ENCODE data around the gene HOXA6.

Gene HOXA6

DNA sequence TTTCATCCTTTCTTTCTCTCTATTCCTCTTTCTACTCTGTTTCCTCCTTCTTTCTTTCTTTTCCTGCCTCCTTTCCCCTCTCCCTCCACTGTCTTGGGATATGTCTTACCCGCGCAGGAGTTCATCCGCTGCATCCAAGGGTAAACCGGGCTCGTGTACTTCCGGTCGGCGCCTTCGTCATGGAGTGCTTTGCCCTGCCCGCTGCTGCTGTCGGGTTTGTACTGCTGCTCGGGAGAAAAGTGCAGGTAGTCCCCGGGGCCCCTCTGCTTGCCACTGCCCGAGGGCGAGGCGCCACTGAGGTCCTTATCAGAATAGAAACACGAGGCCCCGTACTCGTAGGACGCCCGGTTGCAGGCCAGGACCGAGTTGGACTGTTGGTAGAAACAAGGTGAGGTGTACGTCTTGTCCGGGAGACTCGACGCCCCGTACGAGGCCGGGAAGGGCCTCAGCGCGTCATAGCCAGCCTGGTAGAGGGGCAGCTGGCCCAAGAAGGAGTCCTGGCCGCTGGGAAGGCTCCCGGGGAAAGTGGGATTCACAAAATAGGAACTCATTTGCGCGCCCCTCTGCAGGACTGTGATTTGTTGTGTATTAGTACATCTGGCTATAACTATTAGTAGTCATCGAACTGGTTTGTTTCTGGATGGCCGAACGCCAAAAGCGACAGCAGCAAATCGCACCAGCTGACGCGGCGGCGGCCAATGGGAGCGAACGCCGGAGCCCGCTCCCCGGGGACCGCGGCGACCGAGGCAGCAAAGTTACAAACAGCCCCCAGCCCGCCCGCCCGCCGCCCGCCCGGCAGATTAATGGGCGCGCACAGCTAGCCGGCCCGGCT, at the start of gene HOXA6:
Gene HOXA6 (minus strand): TSS at position 576 of the 832 bp plus-strand sequence. CDS start 25 bp downstream, at position 551.
- DNase-seq: no peak

DNA sequence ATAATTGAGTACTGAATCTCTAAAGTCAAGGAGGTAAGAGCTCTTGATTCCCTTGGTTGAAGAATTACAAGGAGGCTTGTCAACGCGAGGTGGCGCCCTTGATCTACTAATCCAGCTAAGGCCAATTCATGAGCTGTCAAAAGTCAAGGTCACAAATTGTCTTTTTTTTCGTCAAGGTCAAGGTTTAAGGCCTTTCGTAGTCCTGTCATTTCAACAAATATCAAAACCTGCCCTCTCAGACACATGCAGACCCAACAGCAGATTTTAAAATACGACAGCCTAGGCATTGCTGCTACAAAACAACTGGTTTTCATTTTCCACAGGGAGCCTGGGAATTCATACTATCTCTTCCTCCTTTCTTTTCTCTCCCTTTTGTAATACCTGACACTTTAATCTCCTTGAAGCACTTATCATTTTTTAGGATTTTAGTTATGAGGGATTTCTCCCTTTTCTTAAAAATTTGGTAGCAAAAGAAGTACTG, 48.8 kb upstream of the HOXA6 start:
- DNase-seq: peak; percentile 88 to 90

- DNase-seq: no peak
Measured at GRCh38 chr7:27194686-27195379, 47.3 kb upstream of the HOXA6 start.

DNA sequence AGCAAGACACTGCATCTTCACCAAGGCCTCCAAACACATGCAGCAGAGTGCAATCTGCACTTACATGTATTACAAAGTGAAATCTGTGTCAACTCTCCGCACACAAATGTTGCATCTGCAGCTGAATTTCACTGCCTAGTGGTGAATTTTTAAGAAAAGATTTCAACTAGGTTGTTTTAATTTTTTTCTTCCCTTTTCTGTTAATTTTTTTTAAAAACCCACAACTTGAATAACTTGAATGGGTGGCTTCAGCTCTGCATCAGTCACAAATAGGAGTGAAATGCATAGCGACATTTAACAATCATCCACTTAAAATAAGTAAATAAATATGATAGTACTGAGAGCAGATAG, 46.4 kb upstream of the HOXA6 start:
- DNase-seq: no peak

GRCh38 chr7:27193335-27194001, 45.9 kb upstream of the HOXA6 start:
- no peak for DNase-seq

DNA sequence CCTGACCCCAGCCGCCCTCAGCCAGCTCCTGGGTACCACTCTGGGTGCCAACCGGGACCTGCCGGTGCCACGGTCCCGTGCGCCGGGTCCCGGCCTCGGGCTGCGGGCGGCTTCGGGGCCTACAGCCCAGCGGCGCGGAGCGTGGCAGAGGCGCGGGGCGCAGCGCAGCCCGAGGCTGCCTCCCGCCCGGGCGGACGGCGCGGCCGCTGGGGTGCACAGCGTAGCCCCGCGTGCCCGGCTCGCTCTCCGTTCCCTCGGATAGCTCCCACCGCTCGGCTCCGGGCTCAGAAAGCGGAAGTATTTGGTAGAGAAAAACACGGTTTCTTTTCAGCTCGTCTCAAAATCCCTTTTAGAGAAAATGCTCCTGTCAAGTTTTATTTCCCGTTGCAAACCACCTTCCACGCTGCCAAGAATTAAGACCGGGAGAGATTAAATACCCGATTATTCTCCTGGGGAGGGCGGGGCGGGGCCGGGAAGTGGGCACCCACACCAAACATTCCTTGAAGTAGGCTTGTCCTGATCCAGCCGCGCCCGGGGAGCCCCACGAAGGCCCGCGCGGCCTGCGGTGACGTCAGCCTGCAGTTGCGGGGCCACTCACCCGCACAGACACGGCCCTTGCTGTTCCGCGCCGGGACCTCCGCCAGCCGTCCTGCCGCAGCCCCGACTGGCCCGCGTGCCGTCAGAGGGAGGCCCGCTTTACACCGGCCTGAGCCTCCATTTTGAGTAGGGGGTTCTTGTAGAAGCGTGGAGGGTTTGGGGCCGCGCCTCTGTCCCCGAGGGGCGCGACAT, 45.2 kb upstream of the HOXA6 start:
- DNase-seq: peak; percentile 65 to 86

DNA sequence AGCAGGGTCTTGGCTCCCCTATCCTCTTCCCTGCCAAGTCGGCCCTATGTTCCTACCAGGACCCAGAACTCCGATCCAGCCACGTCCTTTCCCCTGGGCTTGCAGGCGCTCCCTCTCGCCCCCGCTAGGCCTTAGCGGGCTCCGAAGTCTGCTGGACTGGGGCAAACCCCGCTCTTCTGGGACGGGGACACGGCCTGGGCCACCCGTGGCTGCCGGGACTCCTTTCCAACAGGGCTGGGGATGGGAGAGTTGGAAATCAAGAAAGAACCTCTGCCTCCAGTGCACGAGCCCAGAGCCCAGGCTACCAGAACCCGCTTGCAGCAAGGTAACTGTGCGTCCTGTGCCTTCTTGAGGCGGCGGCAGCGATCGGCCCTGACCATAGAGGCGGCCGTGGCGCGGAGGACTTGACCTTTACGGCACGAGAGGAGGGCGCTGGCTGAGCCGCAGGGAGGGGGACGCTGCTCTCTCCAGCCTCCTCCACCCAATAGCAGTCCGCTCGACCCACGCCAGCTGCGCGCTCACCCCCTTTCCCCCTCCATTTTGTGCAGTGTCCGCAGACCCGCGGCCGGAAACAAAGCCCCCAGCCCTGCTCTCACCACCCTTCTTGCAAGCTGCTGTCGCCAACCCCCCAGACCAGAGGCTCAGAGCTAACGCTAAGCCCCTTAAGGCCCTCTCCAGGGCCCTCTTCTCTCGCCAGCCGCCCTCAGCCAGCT, 44.4 kb upstream of the HOXA6 start:
- no peak for DNase-seq

DNA sequence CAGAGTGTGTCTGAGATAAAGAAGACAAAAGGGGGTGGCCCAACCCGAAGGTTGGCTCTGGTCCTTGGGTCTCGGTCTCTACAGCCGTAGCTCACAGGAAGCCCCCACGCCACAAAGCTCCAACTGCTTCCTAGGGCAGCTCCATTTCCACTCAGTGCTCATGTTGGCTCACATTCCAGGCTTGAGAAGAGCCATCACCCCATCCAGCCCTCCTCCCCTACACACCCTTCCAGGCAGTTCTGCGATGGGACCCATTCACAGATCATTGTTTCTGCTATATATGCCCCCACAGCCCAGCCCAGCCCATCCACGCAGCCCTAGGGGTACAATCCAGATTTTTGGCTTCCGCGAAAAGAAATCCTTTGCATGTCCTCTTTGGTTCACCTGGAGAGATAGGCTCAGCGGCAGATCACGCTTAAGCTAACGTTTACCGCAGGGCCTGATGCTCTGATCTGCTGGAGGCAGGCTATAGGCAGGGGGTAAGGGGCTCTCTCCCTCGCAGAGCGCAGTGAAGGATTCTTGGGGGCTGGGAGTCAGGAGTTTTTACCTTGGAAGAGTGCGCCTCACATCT, 43.7 kb upstream of the HOXA6 start:
- DNase-seq: no peak

- no peak for DNase-seq
Measured at GRCh38 chr7:27189997-27190748, 42.6 kb upstream of the HOXA6 start.

DNA sequence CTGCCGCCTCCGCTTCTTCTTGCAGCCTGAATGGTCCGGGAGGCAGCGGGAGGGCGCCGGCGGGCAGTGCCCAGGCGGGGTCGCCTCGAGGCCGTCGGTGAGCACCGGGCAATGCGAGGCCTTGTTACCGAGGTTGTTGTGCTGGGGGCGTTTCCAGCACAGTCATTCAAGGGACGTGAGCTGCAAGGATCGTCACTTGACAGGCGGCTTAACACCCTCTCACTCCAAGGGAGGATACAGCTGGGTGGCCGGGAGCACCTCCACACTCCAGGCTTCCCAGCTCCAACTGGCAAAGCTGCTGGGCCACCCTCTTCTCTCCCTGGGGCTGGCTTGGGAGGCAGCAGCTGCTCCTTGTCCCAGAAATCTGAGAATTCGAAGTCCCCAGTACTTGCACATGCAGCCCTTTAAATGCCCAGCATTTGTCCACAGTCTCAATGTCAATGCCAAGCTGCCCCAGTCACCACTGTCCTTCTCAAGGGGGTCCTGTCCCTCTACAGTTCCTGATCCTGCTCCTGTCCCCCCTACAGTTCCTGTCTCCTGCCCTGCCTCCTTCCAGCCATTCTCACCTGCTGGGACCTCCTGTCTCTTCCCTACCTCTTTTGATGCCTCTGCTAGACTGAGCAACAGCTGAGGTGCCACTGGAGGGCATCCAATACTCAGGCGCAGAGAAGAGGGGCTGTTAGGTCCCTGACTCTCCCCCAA, 41.9 kb upstream of the HOXA6 start:
- no peak for DNase-seq

DNA sequence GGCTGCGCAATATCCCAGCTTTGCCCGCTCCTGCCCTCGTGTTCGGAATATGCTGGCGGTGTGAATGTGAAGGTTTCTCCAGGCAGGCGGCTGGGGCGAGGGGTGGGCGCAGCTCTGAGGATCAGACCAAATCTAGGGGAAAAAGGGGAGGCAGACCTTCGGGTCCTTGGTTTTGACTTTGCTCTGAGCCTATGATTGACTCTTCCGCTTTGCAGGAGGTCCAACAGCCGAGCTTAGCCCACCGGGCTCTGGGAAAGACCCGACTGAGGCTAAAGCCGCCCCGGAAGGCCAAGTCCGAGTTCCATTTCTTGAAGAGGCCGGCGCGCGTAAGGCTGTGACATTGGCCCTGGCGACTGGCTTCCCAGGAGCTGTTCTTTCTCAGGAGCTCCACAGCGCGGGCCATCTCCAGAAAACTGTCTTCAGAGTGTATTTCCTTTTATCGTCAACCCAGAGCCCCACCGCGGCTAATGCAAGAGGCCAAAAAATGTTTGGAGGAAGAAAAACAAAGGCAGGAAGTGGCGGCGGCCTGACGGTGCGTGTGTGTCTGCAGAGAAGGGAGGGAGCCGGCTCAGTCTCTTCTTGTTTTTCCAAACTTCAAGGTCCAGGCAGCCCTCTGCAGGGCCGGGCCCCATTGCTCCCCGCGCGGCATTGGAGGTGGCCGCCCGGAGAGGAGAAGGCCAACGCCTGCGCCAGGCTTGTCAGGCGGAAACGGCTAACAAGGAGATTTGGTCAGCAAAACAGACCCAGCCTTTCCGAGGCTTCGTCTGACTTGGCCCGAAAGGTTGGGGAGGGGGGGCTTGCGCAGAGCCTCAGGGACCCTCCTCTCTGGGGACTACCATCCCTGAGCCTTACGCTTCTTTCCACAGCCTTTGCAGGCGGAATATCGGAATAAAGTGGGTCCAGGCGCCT, 41.1 kb upstream of the HOXA6 start:
- peak; percentile 72 to 79 for DNase-seq

DNA sequence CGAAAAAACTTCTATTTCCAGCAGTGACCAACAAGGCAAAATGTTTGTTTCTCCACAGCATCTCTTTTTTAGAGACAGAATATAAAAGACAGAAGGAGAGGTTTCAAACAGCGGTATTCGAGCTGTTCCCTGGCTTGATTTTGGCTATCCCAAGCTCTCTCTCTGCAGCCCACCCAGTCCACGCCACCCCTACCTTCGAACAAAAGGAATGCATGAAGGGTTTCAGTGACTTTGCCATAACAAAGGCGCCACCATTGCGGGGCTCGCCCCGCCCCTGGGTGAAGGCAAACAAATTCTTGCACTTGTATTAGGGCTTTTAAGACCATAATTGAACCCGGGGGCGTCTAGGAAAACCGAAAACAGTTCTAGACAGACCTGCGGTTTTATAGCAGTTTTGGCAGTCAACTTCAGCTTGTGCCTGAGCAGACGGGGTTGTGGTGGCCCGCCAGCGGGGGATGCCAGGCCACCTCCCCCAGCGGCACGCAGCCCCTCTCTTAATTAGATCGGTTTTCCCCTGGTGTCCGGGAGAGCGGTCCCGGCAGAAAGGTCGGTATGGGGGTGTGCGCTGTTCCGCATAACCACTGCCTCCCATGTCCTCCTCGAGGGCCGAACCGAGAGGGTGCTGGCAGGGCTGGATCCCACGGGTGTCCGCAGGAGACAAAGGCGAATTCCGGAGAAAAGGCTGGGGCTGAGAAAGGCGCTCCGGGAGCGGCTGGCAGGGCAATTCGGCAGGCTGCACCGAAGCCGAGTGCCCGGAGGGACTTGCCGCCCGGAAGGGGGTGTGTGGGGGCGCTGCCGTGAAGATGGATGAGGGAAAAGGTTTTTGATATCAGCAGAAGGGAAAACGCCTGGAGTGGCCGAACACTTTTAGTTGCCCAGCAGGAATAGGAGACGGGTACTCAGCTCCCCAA, 40.2 kb upstream of the HOXA6 start:
- DNase-seq: peak in 1 of 2 experiments; percentile 49

- no peak for DNase-seq
Measured at GRCh38 chr7:27186668-27187474, 39.3 kb upstream of the HOXA6 start.

GRCh38 chr7:27185854-27186667, 38.5 kb upstream of the HOXA6 start:
- DNase-seq: no peak

GRCh38 chr7:27185013-27185853, 37.7 kb upstream of the HOXA6 start, which contains the start of gene HOXA11:
Gene HOXA11, minus strand, starts transcription at chr7:27185232. Its CDS starts 88 bp downstream, at chr7:27185144.
- DNase-seq: peak; percentile 52 to 62
